Measurements from ENCODE around the gene IL17RE.

DNA sequence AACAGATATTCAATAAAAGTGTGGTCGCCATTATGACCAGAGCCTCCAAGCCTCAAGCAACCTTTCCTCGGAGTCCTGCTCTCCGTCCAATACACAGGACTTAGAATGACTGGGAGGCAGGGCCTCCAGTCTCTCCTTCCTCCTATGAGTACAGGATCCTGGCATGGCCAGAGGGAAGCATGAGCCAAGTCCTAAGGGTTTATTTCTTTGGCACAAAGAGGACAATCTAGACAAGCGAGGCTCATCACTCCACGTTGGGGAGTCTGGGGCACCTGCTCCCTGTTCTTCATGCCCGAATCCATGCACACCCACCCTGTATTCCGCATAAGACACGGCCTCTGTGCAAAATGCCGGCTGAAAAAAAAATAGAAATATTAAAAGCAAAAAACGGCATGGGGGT lies 42.7 kb downstream of the IL17RE start:
- no peak for TF ChIP-seq POLR2A (IDR thresholded peaks at IDR 0.05)
- TF ChIP-seq, protein P1, sequence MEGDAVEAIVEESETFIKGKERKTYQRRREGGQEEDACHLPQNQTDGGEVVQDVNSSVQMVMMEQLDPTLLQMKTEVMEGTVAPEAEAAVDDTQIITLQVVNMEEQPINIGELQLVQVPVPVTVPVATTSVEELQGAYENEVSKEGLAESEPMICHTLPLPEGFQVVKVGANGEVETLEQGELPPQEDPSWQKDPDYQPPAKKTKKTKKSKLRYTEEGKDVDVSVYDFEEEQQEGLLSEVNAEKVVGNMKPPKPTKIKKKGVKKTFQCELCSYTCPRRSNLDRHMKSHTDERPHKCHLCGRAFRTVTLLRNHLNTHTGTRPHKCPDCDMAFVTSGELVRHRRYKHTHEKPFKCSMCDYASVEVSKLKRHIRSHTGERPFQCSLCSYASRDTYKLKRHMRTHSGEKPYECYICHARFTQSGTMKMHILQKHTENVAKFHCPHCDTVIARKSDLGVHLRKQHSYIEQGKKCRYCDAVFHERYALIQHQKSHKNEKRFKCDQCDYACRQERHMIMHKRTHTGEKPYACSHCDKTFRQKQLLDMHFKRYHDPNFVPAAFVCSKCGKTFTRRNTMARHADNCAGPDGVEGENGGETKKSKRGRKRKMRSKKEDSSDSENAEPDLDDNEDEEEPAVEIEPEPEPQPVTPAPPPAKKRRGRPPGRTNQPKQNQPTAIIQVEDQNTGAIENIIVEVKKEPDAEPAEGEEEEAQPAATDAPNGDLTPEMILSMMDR (IDR thresholded peaks at IDR 0.05) = no peak
